Measurements from ENCODE around the gene C13orf46.

C13orf46 gene

GRCh38 chr13:114010401-114011101, 36.7 kb upstream of the C13orf46 start:
- TF ChIP-seq GABPA (IDR thresholded peaks at IDR 0.05; ENCODE audit: low read depth), result no peak
- TF ChIP-seq POLR2AphosphoS5 (IDR thresholded peaks at IDR 0.05; ENCODE audit: low read depth), result no peak
- TF ChIP-seq CTCF (IDR thresholded peaks at IDR 0.05; ENCODE audit: insufficient read depth, low read length), result no peak
- no peaks in the 10 kb centered on the region for H3K27me3 ChIP-seq (ENCODE audit: insufficient read depth, poor library complexity, severe bottlenecking)
- no peak for DNase-seq (ENCODE audit: low read depth in 1 of 2, low spot score in 1 of 2)
- no peak overlapping the region for H3K27ac ChIP-seq (replicated peaks)
- H3K4me3 ChIP-seq (replicated peaks; ENCODE audit: insufficient read depth, low read length), result no peak overlapping the region

GRCh38 chr13:114009590-114010400, 35.9 kb upstream of the C13orf46 start:
- Histone ChIP-seq H3K27ac (replicated peaks) (no peak overlapping the region), H3K4me3 (replicated peaks; ENCODE audit: insufficient read depth, low read length) (no peak overlapping the region), H3K27me3 (ENCODE audit: insufficient read depth, poor library complexity, severe bottlenecking) (no peaks in the 10 kb centered on the region)
- DNase-seq (ENCODE audit: low read depth in 1 of 2, low spot score in 1 of 2), result no peak
- TF ChIP-seq CTCF (IDR thresholded peaks at IDR 0.05; ENCODE audit: insufficient read depth, low read length), result no peak
- TF ChIP-seq SPI1 (IDR thresholded peaks at IDR 0.05; ENCODE audit: borderline replicate concordance, low read depth), result no peak
- no peak for TF ChIP-seq POLR2AphosphoS5 (IDR thresholded peaks at IDR 0.05; ENCODE audit: low read depth)
- TF ChIP-seq REST (IDR thresholded peaks at IDR 0.05; ENCODE audit: insufficient replicate concordance, low read depth), result no peak
- TF ChIP-seq GABPA (IDR thresholded peaks at IDR 0.05; ENCODE audit: low read depth), result no peak

DNA sequence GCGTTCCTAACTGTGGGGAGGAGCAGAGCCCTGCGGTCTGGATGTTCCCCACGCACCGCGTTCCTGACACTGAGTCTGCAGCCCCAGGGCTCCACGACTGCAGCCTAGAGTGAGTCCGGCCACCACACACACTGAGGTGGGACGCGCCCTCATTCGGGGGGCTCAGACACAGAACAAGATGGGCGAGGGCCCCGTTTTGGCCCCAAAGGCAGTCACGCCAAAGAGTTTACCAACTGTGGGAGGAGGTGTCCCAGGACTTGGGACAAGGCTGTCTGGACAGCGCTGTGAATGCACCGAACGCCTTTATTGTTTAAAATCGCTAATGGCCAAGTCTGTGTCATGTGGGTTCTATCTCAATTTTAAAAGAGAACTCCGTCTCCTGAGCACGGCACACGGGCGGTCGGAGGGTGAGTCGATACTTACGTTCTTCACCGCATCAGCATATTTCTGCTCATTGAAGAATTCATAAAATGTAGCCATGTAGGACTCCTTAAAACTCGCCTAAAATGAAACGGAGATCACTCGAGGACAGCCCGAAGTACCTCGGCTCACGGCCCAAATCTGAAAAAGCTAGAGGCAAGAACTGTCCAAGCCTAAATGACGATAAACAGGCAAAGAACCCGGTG, 35.2 kb upstream of the C13orf46 start:
- no peaks in the 10 kb centered on the region for H3K27me3 ChIP-seq (ENCODE audit: insufficient read depth, poor library complexity, severe bottlenecking)
- no peak overlapping the region for H3K4me3 ChIP-seq (replicated peaks; ENCODE audit: insufficient read depth, low read length)
- DNase-seq (ENCODE audit: low read depth in 1 of 2, low spot score in 1 of 2), result no peak
- TF ChIP-seq GABPA (IDR thresholded peaks at IDR 0.05; ENCODE audit: low read depth), result no peak
- no peak for TF ChIP-seq POLR2AphosphoS5 (IDR thresholded peaks at IDR 0.05; ENCODE audit: low read depth)
- no peak for TF ChIP-seq SPI1 (IDR thresholded peaks at IDR 0.05; ENCODE audit: borderline replicate concordance, low read depth)
- no peak for TF ChIP-seq REST (IDR thresholded peaks at IDR 0.05; ENCODE audit: insufficient replicate concordance, low read depth)
- no peak for TF ChIP-seq CTCF (IDR thresholded peaks at IDR 0.05; ENCODE audit: insufficient read depth, low read length)
- no peak overlapping the region for H3K27ac ChIP-seq (replicated peaks)

Data from HL-60 (cell line).